Measurements from ENCODE around the gene GNAI3.

GNAI3 gene

DNA sequence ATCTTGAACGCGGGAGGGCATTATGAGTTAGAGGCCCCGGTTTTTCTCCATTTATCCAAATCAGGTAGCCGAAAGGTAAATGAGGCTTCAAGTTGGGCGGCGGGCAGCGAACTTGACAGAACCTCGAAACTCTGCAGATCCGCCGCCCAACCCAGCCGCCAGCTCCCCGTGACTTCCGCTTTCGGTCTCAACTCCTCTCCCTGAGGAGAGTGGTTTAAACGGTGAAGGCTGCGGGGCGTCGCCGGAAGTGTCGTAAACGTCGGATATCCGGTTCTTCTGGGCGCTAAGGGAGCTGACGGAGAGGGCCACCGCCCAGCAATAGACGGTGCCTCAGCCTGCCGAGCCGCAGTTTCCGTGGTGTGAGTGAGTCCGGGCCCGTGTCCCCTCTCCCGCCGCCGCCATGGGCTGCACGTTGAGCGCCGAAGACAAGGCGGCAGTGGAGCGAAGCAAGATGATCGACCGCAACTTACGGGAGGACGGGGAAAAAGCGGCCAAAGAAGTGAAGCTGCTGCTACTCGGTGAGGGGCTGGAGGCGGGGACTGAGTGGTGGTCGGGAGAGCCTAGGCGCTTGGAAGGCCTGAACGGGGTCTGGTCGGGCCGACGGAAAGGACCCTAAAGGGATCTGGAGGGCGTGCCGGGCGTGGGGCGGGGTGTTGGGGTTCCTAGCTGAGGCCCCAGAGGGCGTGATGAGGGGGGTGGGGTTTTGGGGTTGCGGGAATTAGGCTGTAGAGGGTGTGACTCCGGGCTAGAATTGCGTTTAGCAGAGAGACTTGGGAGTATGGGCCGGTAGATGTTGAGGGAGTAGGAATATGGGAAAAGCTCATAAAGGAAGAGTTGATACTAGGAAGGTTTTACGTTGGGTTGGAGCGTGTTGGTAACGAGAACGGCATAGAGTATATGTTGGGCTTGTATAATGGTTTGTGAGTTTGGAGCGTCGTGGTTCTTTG is at the start of gene GNAI3:
Gene GNAI3 (plus strand): TSS at position 295 of the 947 bp plus-strand sequence. CDS start 106 bp downstream, at position 401.
- peak; percentile 91 to 93 for DNase-seq (ENCODE audit: low read depth in 1 of 2, low spot score in 1 of 2)

DNA sequence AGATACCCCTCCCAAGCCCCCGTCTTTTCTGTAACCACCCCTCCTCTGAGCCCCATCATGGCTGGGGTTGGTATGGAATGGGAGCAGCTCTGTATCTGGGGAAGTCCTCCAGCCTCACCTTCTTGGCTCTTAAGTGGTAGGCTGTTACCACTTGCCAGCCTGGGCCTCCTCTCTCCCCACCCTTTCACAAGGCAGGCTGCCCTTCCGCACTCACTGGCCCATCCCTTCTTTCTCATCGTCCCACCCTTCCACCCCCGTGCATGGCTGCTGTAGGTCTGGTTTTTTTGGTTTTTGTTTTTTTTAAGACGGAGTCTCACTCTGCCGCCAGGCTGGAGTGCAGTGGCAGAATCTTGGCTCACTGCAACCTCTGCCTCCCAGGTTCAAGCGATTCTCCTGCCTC is 49.3 kb upstream of the GNAI3 start:
- no peak for DNase-seq (ENCODE audit: low read depth in 1 of 2, low spot score in 1 of 2)

DNA sequence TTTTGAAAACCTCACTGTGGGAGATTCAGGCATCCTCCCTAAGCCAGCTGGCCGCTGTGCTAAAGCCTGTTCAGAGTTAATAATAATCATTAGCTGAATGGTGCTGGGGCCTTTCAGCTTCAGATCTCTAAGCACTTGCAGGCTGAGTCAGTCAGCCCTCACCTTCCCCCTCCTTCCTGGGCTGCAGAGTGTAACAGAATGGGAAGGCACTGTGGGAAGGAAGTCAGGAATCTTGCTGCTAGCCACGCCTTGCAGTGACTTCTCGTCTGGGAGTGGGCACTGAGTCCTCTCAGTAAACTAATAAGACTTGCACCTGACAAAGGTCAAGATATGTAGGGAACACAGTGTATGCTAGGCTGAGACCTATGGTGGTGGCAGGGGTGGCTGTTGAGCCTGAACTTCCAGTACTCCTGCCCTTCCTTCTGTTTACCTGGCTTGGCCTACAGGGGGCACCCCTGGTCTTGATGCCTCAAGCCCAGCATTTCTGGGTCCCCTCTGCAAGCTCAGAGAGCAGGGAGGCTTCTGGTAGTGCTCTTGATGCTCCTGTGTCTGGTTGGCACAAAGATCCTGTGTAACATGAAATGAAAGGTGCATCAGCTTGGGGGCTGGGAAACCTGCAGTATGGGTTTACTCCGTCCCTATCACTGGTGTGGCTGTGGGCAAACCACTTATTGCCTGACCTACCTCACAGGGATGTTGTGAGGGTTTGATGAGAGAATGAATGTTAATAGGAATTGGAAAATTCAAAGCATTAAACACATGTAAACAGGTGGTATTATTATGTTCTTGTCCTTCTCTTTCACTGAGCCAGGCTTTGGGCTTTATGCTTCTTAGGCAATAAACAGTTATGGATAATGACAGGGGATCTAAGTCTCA is 48.5 kb upstream of the GNAI3 start:
- peak in 1 of 2 donors; percentile 33 for DNase-seq (ENCODE audit: low read depth in 1 of 2, low spot score in 1 of 2)

DNA sequence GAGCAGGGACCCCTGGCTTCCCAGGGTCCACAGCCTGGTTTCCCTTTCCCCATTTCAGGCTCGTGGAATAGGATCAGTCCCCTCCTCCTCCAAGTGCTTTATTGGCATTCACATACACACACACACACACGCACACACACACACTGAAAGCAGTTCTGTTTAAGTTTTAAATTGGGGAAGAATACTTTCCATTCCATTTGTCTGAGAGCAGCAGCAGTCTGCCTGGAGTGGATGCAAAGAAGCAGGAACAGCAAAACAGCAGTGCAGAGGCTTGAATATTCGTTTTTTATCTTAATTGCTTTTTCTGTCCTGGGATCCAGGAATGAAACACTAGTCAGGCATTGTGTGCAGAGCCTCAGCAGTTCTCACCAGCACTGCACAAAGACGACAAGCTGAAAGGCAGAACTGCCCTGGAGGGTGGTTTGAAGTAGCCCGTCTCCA is 47.5 kb upstream of the GNAI3 start:
- no peak for DNase-seq (ENCODE audit: low read depth in 1 of 2, low spot score in 1 of 2)

DNA sequence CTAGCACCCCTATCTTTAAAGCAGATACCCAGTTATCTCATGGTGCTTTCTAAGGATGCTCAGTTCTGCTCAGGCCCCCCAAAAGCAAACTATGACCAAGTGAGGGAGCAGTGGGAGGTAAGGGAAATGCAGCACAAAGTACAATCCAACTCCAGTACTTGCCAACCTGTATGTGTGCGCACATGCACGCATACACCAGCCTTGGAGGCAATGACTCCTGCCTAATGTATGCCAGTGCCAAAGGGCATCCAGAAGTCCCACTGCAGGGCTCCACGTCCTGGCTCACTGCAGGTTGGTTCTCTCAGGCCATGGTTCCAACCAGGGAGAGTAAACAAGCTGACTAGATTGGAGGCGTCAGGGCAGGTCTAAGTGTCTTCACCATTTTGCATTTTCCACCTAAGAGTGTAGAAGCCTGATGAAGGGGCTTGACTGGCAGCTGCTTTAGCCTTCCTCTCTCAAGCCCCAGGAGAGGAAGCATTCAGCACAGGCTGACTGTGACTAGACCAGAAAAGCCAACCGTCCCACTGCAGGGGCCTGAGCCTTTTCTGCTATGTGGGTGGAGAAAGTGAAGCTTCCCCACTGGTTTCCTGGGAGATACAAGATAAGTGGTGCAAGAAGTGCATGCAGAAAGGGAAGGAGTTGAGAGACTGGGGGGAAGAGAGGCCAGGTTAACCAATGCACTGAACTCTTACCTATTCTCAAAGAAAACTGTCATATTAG is 46.6 kb upstream of the GNAI3 start:
- DNase-seq (ENCODE audit: low read depth in 1 of 2, low spot score in 1 of 2), result no peak

DNA sequence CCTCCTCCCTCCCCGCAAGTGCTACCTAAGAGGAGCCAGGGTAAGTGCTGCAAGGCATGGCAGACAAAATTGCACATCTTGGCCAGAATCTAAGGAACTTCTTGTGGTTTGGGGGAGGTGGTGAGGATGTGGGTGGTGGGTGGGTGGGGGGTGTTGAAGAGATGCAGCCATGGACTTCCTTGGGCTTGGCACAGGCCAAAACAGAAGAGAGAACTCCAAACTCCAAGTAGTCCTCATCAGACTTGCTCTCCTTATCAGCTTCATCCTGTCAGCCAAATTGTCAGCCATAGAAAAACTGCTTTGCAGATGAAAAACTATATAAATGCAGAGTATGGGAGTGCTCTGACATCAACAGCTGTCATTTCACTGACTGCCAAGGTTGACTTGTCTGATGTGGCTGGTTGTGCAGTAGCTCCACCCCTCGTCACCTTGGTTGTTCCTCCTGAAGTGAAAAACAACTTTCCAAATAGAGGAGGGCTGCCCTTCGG is 46.0 kb upstream of the GNAI3 start:
- DNase-seq (ENCODE audit: low read depth in 1 of 2, low spot score in 1 of 2), result no peak

DNA sequence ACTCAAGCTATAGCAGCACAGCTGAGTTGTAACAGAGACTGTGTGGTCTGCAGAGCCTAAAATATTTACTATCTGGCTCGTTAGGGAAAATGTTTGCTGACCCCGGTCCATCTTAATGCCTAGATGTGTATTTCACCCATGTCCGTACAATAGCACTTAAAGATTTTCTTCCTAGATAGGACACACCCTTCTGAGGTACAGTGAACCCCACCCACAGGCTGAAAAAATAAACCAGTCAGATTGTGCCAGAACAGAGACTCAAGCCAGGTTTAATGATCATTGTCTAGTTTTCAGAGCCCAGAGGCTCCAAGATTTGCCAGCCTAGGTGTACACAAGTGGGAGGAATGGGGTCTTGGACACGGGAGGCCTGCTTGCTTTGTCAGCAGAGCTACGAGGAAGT is 44.5 kb upstream of the GNAI3 start:
- no peak for DNase-seq (ENCODE audit: low read depth in 1 of 2, low spot score in 1 of 2)

DNA sequence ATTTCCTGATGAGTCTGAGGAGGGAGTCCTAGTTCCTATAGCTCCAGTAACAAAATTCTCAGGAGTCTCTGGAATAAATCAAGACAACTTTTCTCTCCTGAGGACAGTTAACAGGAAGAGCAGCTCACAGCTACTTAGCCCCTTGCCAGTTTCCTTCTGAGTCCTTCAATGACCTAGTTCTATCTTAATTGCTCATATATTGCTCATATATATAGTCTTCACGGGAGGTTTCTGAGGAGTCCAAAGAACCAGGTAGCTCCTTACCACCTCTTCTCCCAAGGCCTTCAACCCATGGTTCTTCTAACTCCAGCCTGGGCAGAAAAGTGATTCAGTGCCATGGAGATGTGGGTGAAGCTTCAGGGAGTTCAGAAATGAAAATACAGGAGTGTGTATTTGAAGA is 43.4 kb upstream of the GNAI3 start:
- no peak for DNase-seq (ENCODE audit: low read depth in 1 of 2, low spot score in 1 of 2)

DNA sequence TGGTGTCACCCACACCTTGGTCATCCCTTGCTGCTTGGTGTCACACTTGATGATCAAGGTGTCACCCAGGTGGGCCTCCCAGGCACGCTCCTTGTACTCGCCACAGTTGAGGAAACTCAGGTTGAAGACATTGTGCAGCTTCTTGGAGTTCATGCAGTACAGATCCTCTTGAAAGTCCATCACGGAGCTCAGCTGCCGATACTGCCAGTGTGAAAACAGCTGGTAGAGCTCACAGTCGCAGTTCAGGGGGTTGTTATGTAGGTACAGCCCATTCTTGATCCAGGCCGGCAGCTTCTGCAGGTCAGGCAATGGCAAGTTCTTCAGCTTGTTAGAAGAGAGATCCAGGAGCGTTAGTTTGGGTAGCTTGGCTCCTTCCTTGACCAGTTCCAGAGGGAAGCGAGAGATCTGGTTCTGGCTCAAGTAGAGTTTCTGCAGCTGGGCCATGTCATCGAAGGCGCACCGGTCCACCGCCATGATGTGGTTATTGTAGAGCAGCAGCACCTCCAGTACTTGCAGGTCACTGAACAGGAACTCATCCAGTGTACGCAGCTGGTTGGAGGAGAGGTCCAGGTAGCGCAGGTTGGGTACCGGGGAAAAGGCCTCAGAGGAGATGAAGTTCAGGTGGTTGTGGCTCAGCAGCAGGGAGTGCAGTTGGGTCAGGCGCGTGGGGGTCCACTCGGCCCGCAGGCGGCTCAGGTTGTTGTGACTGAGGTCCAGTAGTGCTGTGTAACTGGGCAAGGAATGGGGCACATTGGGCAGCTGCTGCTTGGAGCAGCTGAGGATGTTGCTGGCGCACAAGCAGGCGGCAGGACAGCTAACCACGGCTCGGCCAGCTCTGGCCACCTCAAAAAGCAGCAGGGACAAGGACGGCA is 40.2 kb upstream of the GNAI3 start:
- DNase-seq (ENCODE audit: low read depth in 1 of 2, low spot score in 1 of 2), result no peak

DNA sequence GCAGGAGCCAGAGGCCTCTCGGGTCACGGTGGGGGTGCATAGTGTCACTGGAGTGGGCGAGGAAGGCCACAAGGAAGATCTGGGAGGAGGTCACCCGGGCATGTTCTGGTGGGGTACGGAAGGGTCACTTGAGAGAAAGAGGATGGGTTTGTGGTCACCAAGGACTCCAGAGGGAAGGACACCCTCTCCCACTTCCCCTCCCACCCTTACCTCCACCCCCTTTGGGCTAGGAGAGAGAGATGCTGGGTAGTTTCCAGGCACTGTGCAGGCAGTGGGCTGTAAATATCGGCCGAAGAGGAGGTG is 39.6 kb upstream of the GNAI3 start:
- DNase-seq (ENCODE audit: low read depth in 1 of 2, low spot score in 1 of 2), result no peak

DNA sequence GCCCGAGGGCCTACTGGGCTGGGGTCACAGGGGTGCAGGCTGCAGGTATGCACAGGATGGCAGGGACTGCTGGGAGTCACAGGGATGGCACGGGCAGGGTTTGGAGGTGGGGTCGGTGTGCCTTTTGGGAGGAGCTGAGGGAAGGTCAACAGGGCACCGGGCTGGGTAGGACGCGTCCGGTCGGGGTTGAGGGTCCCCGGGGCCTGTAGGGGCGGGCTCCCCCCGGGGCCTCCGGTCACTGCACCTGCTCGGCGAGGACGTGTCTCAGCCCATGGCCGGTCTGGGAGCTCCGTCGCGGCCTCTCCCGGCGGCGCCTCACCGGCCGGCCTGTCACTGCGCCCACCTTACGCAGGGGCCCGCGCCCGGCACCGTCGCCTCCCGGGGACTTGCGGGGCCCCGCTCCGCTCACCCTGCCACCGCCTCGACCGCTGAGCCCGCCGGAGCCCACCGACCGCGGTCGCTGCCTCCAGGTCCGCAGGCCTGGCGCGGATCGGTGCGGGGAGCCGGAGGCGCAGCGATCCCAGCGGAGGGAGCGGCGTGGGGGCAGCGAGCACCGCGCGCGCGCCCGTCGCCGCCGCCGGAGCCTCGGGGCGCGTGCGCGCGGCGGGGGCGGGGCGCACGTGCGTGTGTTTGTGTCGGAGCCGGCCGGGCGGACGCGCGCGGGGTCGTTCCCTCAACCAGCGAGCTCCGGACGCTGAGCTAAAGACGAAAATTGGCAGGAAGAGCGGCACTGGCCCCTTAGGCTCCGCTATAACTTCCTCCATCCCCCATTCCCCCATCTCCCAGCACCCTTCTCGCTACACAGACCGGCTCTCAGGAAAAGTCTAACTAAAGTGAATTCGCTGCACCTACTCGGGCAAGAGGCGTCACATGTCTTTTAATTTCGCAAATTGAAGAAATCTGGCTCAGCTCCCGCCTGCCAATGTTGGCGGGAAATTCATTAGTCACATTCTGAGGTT is 39.0 kb upstream of the GNAI3 start, which contains the start of gene AMIGO1:
Gene AMIGO1 (minus strand): TSS at position 552 of the 959 bp plus-strand sequence. CDS start 815 bp downstream, outside the sequence.
- DNase-seq (ENCODE audit: low read depth in 1 of 2, low spot score in 1 of 2), result peak; percentile 48 to 49

DNA sequence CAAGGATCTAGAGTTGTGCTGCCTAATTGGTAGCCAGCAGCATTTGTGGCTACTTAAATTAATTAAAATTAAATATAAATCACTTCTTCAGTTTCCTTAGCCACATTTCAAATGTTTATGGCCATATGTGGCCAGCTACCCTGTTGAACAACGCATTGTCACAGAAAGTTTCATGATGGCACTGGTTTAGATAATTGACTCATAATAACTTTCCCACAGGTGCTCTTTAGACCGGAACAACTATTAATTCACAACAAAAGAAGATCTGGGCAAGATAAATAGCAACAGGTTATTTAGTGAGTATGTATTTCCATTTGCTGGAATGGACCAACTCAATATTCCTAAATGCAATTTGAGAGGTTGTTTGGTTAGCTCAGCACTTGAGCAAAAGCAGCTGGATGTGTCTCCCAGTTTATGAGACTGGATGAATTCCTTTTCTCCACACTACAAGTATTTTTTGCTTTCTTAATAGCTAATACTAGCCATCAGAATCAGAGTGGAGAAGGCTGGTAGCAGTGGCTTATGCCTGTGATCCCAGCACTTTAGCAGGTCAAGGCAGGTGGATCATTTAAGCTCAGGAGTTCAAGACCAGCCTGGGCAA is 35.2 kb upstream of the GNAI3 start:
- DNase-seq (ENCODE audit: low read depth in 1 of 2, low spot score in 1 of 2), result no peak

DNA sequence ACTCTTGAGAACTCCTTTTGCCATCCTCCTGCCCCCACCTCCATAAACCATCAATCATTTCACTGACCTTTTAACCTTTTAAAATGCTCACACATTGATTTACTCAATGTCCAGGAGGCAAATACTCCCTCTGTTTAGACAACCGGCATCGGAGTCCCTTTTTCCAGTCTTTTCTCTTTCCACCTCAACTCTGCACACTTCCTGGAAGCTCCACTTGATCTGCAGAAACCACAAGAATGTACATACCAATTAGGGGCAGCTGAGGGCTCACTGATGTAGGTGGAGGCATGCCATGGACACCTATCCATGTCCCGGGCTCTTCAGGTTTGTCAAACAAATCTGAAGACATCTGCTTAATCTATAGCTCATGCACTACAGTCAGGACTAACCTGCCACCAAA is 33.6 kb upstream of the GNAI3 start:
- DNase-seq (ENCODE audit: low read depth in 1 of 2, low spot score in 1 of 2), result no peak

DNA sequence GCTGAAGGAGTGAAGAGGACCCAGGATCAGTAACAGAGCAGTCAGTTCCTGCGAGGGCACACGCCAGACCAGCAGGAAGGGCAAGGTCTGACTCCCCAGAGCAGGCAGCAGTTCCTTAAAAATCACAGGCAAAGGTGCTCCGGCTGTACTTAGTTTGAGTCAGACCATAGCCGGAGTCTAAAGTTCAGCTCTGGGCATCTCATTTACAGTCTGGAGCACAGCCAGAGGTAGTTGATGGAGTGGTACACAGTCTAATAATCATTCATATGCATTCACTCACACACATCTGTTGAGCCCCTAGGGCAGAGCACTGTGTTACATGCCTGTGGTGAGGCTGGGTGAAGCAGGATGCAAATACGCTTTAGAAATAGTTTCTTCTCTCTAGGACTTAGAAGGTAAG is 31.5 kb upstream of the GNAI3 start:
- DNase-seq (ENCODE audit: low read depth in 1 of 2, low spot score in 1 of 2), result no peak

DNA sequence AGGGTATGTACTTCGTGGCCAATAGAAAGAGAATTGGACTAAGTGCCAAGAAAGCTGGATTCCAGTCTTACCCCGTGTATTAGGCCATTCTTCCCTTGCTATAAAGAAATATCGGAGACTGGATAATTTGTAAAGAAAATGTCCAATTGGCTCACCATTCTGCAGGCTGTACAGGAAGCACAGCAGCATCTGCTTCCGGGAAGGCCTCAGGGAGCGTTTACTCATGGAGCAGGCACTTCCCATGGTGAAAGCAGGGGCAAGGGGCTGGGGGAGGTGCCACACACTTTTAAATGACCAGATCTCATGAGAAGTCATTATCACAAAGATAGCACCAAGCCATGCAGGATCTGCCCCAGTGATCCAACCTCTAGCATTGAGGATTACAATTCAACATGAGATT is 31.1 kb upstream of the GNAI3 start:
- no peak for DNase-seq (ENCODE audit: low read depth in 1 of 2, low spot score in 1 of 2)

DNA sequence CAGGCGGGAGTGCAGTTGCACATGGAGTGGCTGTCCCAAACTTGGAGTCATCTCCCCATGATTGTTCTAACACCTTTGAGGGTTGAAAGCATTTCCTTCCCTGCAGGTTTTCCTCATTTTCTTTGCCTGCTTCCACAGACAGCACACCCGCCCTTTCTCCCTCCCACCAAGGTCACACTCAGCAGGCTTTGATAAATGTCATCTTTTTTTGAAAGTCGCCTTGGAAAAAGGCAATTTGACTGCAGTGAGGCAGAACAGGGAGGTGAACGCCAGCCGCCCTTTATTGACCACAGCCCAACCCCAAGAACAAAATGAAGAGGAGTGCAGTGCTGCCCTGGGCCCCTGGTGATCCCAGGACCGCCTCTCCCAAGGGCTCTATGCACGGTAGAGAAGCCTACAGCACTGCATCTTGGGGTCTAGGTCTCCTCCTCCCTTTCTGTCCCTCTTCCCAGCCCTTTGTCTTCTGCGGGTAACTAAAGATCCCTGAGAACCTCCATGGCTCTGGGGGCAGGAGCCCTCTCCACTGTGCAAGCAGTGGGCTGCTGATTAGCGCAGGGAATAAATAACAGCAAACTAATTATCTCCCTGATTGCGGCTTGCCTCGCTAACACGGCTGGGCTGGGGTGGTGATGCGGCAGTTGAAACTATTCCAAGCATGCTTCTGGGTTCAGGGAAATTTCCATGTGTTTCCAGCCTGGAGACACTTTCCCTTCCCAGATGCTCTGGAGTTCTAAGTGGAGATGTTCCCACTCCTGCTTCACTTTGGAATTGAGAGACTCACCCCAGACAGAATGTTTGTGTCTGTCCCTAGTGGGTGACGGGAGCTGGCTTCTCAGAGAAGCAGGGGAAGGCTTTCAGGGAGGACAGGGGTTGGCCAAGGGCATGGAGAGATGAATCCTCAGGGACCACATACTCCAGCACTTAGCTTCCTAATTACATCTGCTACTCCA is 27.1 kb upstream of the GNAI3 start:
- no peak for DNase-seq (ENCODE audit: low read depth in 1 of 2, low spot score in 1 of 2)

DNA sequence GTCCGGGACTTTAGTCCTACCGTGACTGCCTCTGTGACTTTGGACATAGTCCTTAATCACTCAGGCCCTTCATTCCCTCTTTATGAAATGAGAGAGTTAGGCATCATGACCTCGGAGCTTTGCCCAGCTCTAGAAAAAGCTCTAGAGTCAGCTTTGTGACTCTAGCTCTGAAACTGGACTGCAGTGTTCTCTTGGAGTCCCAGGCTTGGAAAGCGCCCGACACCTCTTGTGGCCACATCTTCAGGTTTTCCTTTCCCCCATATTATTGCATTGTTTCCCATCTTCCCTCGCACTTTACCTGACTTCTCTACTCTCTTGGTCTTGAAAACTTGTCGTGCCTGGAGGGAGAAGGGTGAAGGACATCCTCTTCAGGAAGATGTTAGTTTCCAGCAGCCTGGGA is 26.4 kb upstream of the GNAI3 start:
- DNase-seq (ENCODE audit: low read depth in 1 of 2, low spot score in 1 of 2), result no peak

DNA sequence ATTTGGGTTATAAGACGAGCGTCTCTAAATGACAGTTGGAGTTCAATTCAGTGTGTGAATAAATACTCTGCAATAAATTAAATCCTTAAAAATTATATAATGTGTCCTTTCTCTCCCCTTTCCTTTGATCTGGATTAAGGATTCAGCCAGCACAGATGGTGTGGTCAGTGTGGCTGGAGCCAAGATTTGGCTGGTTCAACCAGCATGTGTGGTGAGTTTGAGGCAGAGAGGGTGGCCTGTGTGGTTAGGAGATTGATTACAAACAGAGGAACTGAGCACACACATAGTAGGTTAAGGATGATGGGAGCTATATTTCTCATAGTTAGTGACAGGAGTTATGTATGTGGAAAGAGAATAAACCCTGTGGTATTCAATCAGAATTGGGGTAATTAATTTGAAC is 24.7 kb upstream of the GNAI3 start:
- no peak for DNase-seq (ENCODE audit: low read depth in 1 of 2, low spot score in 1 of 2)
